Stimulated activated CD8-positive, alpha-beta memory T cell treated with anti-CD3 and anti-CD28 coated beads, Interleukin-2, amount 100 ng/mL, for 48 hours (primary cell): ENCODE data around the gene ZNF740.

ENCODE experiments used
- DNase-seq, 2 donors: peaks; one replicate each; pipeline ENCODE4 v3.0.0-alpha.2; 2020; ENCODE audit warnings: low read depth in 2 of 2

Gene ZNF740

DNA sequence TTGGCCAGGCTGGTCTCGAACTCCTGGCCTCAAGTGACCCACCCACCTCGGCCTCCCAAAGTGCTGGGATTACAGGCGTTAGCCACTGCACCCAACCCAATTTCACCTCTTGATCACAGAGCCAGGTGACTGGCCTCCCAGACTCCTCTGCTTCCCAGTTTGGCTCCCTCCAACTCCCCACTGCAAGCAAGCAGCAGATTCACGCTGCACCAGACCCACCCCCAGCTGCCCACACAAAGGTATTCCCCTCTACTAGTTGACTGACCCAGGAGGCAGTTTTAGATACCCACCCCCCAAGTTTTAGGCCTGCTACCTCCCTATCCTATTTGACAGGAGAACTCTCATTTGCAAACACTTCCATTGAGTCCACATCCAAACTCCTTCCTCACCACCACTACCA lies 46.3 kb downstream of the ZNF740 start:
- DNase-seq, result no peak

- DNase-seq, result no peak
These were observed 46.8 kb downstream of the ZNF740 start for GRCh38 chr12:53227341-53227740.

DNA sequence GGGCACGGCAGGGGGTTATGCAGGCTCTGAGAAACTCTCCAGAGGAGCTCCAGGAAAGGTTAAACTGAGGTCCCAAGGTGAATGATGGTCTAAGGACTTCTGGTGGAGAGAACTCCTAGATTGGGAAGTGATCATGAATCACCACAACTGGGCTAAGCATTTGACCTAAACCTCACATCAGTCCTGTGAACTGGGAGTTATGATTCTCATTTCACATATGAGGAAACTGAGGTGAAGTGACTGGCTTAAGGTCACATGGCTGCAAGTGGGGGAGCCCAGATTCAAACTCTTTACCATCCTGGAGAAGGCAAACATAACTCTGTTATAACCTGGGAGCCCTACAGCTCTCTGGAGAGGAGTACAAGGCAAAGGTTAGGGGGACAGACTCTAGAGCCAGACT lies 47.3 kb downstream of the ZNF740 start:
- DNase-seq, result no peak

DNA sequence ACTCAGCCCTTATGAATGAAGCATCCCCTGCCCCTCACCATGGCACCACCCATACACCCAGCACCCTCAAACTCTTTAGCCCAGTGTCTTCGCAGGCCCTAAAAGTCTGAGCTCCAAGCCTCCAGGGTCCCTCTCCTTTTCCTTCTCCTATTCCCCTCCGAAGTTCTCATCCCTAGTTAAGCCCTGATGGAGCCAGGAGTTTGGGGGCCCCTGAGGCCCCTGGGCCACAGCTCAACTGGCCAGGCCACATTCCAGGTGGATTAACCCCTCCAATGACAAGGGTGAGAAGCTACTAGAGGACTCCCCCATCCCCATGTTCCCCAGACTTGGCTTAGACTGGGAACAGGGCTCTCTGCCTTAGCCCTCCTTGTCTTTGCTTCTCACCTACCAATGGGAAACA lies 48.9 kb downstream of the ZNF740 start:
- no peak for DNase-seq

DNA sequence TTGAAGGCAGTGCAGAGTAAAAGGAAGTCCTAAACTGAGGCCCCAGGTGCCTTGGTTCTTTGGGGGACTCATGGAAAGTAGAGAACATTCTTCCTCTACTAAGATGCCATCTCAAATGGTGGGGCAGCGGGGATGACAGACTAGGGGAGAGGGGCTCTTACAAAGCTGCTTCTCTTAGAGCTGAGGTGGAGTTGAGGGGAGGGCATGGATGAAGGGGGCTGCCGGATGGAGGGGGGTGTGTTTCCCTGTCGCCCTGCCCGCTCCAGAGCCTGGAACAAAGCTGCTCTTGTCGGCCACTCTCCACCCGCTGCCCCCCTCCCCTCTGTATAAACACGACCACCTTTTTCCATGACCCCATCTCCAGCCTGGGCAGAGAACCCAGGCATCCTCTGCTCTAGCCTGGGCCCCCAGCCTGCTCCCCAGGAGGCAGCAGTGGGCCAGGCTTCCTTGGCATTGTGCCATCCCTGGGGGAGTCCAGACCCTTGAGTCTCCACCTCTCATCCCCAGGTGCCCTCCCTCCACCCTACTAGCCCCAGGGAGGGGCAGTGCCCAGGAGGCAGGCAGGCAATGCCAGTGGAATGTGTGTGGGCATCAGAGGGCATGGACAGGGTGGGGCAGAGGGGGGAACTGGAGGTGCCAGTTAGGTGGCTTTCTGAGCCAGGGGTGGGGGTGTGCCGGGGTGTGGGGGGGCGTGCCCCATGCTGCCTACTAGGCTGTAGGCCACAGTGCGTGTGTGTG lies 49.8 kb downstream of the ZNF740 start:
- no peak for DNase-seq

GRCh38 chr12:53231671-53231920 lies 51.1 kb downstream of the ZNF740 start:
- DNase-seq, result no peak

- peak; percentile 55 to 72 for DNase-seq
These were observed 51.6 kb downstream of the ZNF740 start, which contains the start of gene RARG for GRCh38 chr12:53231921-53232645. TSS of gene RARG (minus strand) at chr12:53232209. CDS start at chr12:53227545, 4,664 bp downstream.

DNA sequence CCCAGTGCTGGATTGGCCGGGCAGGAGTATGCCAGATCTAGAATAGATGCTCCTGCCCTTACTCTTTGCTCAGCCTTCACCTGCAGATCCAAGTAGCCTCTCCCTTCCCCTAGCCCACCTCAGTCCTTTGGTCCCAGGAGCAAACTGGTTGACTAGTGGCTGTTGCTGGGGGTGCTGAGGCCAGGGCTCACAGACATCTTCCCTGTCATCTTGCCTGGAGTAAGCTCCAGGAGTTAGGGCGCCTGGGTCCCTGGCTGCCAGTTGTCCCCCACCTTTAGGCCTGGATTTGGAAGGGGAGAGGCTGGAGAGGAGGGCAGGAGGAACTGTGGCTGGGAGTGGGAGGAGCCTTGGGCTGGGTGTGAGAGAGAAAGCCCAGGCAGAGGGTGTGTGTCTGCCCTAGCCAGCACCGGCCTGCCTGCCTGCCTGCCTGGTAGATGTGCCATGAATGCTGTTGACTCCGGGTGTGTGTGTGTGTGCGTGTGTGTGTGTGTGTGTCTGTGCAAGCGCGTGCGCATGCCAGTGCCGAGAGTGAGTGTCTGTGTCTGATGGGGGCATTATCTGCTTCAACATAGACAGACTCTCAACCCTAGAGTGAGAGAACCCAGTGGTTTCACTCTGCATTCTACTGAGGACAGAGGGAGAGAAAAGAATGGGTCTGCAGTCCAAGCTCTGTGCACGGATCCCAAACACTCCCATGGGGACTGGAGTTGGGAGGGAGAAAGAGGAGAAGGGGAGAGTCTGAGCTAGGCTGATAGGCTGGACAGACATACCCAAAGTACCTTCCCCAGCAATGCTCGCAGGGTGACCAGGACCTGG lies 52.3 kb downstream of the ZNF740 start:
- no peak for DNase-seq

- DNase-seq, result no peak
These were observed 53.2 kb downstream of the ZNF740 start for GRCh38 chr12:53233671-53234121.

DNA sequence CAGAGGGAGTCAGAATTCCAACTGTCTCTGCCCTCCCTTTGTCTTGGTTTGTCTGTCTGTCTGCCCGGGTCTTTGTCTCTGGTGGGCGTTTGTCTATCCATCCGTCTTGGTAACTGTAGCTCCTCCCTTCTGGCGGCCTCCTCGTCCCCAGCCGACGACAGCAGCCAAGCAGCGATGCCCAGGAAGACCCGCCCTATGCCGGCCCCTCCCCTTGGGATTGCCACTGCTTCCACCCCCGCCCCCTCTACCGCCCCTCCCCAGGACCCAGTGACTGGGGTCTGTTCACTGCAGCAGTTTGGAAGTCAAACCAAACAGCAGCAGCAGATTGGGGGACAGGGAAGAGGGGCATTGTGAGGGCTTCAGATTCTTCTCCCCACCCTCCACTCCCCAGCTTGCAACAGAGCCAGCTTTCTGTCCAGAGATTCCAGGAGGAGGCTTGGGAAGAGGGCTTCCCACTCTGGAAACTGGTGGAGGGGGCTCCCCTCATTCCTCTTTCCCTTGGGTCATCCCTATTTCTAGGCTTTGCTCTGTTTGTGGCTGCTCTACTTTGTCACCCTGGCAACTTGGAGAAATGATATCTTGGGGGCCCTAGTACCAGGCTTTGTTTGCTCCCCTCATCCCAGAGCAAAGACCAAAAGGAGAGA lies 53.9 kb downstream of the ZNF740 start:
- DNase-seq, result no peak

DNA sequence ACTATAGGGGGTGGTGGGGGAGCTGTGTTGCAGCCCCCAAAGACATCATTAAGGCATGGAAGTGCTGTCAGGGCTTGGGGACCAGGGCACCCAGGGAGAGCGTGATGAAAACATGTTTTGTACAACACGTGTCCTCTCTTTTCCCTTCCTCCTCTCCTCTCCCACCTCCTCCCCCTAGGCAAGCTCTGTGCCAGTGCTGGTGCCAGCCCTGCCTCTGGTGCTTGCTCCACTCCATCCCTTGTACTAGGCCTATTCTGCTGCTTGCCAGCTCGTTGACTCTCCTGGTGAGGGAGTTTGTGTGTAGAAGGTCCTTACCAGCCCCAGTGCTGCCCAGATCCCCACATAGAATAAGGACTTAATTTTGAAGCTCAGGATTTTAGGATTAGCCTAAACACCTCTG lies 54.6 kb downstream of the ZNF740 start:
- DNase-seq, result no peak

- no peak for DNase-seq
These were observed 55.4 kb downstream of the ZNF740 start for GRCh38 chr12:53235742-53236442.

- no peak for DNase-seq
These were observed 56.1 kb downstream of the ZNF740 start for GRCh38 chr12:53236443-53237111.

DNA sequence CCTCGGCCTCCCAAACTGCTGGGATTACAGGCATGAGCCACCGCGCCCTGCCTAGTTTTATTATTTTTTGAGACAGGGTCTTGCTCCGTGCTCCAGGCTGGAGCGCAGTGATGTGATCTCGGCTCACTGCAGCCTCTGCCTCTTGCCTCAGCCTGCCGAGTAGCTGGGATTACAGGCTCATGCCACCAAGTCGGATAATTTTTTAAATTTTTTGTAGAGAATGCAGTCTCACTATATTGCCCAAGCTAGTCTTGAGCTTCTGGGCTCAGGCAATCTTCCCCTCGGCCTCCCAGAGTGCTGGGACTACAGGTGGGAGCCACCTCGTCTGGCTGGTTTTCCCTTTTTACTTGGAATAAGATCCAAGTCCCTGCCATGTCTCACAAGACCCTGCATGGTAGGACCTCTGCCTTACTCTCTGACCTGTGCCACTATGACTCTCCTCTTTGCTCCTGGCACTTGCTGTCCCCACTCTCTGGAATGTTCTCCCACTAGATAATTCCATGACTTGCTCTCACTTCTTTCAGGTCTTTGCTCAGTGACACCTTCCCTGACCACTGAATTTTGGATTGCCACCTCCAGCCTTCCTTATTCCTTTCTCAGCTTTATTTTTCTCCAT lies 59.2 kb downstream of the ZNF740 start:
- no peak for DNase-seq

DNA sequence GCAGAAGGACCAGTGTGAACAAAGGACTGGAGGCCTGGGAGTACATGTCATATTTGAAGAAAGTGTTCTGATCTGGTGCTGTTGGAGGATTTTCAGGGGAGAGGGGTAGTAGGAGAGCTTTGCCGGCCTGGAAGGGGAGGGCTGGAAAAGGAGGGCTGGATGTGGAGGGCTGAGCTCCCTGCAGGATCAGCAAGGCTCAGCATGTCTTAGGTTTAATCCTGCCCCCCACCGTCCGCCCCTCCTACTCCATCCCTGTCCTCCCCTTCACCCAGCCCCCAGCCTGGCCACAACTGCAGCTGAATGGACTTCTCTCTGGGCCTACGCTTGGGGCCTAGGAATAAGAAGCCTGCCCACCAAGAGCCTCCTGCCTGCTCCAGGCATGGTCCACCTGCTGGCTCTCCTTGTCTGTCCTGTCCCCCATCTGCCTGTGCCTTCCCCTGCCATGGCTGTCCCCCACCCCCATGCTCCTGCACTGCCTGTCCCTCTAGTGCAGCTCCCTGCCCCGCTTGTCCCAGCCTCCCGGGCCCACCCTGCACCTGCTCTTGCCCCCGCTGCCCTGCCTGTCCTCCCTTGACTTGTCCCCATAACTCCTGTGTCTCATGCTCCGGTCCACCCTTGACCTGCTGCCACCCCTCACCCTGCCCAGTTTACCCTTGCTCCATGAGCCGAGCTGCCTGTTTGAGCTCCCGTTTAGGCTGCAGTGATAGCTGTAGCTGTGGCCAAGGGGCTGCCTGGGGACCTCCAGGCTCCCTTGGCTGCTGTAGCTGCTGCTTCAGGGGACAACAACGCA lies 61.3 kb downstream of the ZNF740 start:
- DNase-seq, result no peak

DNA sequence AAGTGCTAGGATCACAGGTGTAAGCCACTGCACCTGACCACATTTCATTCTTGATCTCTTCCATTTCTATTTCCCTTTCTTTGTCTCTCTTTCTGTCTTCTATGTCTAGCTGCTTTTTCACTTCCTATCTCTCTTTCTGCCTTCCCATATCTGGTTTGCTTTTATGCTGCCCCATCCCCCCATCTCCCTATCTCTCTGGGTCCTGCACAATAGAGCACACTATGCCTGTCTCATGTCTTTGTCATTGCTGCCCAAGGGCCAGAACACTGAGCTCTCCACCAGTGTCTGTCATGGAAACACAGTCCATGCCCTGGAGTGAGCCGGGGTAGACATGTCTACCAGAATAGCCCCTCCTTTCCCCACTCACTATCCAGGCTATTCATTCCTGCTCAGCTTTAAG lies 63.8 kb downstream of the ZNF740 start:
- no peak for DNase-seq
